Gastrocnemius medialis (tissue), 4 donors: ENCODE measurements around the gene RBM38.

ENCODE experiments used
- CTCF ChIP-seq, 5 experiments: fragments of 450-650 bp in 3 of 5; fragments of 200-600 bp in 2 of 5; sonication (generic) in 2 of 5; IDR thresholded peaks in 4 of 5; conservative IDR thresholded peaks in 1 of 5; 1 replicate in 4 of 5; 2 replicates in 1 of 5; pipeline ENCODE4 v1.5.1; 2016 to 2019; ENCODE audit warnings: antibody characterized with exemption in 5 of 5, mild to moderate bottlenecking in 3 of 5, moderate library complexity in 3 of 5
- POLR2A ChIP-seq, 2 donors: fragments of 450-650 bp; IDR thresholded peaks; one replicate each; pipeline ENCODE4 v1.6.1; 2017; ENCODE audit warnings: antibody characterized with exemption in 2 of 2, mild to moderate bottlenecking in 2 of 2, moderate library complexity in 2 of 2

- TF ChIP-seq POLR2A (IDR thresholded peaks at IDR 0.05) (no peak), CTCF (IDR thresholded peaks at IDR 0.05 in 4 of 5, conservative IDR thresholded peaks at IDR 0.05 in 1 of 5) (peak; percentile 86 to 95 (median 93))
Observed at GRCh38 chr20:57381596-57382503, 9.3 kb upstream of the RBM38 start.
